Stimulated activated CD8-positive, alpha-beta memory T cell treated with anti-CD3 and anti-CD28 coated beads, Interleukin-2, amount 100 ng/mL, for 48 hours (primary cell): ENCODE measurements around the gene AFAP1L2.
"Not testable (repeated sequence)": the region's sequence is repeated elsewhere in the genome, so short reads cannot be mapped to it uniquely, and the experiment has no call there.

Experiments used
- DNase-seq, 2 donors: peaks; one replicate each; pipeline ENCODE4 v3.0.0-alpha.2; 2020; ENCODE audit warnings: low read depth in 2 of 2

The AFAP1L2 gene

DNA sequence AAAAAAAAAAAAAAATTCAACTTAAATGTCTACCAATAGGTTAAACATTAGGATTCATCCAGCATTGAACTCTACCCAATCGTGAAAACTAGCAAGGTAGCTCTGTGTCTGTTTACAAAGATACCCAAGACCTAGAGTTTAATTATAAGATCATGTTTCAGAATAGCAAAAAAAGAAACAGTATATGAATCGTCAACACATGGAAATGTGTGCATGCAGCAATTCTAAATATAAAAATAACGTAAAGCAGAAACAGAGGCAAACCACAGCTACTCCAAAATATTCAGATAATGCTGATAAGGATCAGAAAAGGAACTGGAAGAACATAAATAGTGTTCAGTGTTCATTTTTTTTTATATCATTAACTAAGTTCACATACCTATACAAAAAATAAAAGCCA, 68.7 kb downstream of the AFAP1L2 start:
- no peak for DNase-seq

DNA sequence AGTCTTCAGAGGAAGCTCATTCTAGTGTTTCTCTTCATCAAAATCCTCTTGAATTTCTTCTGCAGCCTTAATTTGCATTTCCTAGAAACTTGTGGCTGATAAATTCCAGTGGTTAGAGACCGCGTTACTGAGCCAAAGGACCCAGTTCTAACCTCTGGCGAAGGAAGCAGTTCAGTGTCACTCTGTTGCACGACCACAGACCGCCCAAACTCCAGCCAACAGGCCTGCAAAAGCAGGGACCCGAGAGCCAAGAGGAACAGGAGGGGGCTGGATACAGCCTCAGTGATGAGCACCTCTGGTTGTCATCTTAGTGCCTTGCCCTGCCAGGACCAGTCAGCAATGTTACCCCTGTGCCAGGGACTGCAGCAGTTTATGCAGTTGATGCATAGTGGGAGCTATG, 70.0 kb downstream of the AFAP1L2 start:
- no peak for DNase-seq

DNA sequence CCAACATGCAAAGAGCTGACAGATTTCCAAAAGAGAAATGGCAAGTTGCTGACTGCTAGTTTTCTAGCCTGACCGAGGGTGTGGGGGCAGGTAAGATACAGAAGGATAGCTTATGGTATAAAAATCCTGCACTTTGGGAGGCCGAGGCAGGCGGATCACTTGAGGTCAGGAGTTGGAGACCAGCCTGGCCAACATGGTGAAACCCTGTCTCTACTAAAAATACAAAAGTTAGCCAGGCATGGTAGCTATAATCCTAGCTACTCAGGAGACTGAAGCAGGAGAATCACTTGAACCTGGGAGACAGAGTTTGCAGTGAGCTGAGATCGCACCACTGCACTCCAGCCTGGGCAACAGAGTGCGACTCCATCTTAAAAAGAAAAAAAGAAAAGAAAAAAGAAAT, 70.9 kb downstream of the AFAP1L2 start:
- DNase-seq = not testable (repeated sequence)

DNA sequence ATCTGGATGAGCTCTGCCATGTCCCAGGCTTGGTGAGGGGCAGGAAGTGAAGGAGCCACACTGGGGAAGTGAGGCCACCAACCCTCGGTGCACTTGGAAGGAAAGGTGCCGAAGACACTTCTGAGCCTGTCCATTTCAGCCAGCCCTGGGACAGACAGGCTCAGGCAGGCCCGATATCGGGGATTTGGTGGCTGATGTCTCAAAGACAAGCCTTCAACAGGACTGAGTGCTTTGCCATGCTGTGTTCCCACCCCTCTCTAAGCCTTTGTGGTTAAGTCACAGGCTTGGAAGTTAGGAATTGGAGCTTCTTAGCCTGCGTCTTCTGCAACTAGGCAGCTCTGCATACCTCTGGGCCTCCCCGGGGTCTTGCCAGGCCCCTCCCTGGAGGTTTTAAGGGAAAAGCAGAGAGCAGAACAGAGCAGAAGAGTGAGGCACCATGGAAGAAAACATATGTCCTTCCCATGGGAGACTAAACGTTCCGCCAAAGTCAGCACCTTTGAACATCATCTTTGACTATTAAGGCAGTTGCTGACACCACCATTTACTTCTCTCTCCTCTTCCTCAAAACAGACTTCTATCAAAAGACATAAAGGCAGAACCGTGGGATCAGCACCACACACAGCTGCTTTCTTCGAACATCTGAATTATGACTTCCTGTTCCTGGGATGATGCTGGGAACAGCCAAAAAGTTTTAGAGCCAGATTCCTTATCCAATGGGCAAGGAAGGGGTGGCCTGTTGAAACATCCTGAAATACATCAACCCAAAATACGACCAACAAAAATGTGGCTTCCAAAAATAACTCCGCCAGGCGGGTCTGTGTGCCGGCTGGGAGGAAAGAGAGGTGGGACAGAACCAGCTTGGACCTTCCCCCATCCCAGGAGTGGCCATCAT, 71.8 kb downstream of the AFAP1L2 start:
- no peak for DNase-seq

DNA sequence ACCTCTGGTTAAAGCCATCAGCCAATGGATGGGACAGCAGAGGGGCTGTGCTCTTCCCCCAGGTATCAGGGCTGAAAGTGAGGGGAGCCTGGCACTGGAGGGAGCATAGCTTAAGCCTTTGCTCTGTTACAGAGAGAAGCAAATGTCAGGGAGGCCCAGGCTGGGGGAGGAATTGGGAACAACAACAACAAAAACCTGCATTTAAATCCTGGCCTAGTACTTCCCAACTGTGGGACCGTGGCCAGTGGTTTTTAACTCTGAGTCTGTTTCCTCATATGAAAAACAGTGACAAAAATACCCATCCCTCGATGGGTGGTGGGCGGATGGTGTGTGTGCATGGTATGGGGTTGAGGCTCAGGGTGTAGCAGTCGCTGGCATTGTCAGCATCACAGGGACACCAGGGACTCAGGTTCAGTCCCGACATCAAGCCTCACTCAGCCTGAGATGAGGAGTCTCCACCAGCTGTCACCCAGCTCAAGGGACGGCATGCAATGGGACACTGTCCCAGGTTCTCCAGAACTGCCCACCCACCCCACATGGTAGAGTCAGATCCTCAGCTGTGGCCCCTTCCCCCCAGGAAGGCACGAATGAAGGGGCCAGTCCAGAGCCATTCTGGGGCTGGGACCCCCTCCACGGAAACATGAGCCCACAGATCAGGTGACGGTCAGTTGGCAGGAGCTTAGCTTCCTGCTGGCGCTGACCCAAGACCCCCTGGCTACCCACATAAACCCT, 74.5 kb downstream of the AFAP1L2 start:
- no peak for DNase-seq

DNA sequence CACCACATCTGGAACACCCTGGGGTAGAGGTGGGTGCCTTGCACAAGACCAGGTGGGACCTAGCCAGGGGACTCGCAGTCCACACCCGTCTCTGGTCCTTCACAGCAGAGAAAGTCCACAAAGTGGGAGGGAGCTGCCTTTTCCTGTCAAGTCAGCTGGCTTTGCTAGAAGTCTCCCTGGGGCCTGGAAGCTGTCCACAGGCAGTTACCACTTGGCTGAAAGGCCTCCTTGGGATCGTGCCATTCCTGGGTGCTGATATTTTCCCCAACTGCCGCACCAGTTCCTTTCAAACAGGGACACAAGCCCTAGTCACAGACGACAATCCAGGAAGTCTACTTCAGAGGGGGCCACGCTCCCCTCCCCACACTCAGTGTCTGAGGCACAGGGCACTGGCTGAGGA, 75.4 kb downstream of the AFAP1L2 start:
- no peak for DNase-seq

DNA sequence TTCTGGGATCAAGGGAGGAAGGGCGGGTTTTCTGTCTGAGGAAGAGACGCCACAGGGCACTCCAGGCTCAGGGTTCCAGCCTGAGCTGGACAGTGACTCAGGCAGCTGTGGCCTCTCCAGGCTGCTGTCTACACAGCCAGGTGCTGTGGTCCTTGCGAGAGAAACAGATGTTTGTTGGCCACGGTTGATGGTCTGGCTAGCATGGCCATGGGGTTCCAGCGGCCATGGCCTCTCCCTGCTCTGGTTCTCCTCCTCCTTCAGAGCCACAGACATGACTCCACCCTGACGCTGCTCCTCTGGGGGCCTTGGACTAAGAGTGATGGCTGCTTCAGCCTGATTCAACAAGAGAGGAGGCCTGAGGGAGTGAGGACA, 75.9 kb downstream of the AFAP1L2 start:
- no peak for DNase-seq

DNA sequence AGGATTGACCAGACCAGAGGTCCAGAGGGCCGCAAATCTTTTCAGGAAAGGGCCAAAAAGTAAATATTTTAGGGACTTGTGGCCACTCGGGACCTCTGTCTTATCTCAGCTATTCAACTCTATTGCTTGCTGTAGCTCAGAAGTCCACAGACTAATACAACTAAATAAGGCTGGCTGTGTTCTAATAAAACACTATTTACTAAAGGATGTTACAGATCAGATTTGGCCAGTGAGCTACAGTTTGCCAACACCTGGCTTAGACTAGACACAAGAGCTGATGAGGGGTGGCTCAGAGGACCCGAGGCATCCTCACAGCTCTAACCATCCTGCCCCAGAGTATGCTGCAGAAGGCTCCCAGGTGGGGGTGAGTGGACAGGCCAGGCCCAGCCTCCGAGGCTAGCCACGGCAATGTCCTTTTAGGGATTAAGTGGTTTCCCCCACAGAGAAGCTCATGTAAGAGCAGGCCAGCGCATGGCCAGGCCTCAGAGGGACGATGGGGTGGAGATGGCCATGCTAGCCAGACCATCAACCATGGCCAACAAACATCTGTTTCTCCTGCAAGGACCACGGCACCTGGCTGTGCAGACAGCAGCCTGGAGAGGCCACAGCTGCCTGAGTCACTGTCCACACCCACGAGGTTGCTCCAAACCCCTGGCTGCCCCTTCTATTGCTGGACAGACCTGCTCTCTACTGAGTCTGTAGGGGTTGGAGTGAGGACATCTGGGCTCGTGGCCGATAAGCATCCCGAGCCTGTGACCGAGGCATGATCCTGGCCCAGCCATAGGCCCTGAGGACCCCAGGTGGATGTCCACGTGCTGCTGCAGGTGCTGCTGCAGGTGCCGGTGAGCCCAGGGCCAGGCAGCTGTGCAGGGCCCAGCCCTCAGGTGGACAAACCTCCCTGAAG, 76.5 kb downstream of the AFAP1L2 start:
- DNase-seq = no peak

DNA sequence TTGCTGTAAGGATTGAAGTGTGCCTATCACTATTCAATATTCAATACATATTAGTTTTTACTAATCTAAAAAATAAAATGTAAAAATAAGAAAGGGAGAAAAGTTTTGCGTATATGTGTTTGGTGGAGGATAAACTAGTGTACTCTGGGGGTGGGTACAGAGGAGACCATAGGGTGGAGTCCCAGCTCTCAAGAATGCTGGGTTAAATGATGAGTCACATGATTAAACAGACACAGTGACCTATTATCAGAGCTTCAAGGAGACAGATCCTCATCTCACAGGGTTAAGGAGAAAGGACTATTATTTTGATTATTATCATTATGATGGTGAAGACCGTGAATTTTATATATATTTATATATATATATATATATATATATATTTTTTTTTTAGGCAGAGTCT, 77.5 kb downstream of the AFAP1L2 start:
- DNase-seq = no peak

DNA sequence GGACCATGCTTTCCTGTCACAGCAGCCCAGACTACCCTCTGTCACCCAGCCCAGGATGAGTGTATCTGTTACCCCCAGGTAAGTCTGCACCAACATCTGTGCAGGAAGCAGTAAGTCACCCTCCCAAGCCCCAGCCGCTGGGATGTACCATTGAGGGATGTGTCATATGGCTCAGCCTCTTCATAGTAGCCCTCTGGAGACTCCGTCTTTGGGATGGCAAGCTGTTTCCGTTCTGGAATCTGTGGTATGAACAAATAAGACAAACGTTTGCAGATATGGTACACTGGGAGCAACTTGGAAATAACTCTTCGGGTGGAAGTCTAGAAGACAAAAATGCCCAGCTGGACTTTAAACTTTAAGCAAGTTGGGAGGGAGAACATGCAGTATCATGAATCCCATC, 81.3 kb downstream of the AFAP1L2 start:
- DNase-seq = no peak

DNA sequence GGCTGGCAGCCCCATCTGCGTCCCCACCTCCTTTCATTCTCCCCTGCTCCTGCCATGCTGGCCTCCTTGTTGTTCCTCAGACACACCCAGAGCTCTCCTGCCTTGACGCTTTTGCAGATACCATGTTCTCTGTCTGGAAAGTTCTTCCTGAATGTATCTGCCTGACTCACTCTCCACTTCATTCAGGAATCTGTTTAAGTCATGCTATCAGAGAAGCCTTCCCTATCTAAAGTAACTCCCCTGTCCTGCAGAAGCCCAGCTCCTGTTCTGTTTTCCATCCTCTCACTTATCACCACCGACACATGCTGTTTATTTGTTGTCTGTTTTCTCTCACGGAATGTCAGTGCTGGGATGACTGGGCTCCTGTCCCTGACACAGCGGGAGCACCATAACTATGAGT, 82.0 kb downstream of the AFAP1L2 start:
- DNase-seq = no peak

DNA sequence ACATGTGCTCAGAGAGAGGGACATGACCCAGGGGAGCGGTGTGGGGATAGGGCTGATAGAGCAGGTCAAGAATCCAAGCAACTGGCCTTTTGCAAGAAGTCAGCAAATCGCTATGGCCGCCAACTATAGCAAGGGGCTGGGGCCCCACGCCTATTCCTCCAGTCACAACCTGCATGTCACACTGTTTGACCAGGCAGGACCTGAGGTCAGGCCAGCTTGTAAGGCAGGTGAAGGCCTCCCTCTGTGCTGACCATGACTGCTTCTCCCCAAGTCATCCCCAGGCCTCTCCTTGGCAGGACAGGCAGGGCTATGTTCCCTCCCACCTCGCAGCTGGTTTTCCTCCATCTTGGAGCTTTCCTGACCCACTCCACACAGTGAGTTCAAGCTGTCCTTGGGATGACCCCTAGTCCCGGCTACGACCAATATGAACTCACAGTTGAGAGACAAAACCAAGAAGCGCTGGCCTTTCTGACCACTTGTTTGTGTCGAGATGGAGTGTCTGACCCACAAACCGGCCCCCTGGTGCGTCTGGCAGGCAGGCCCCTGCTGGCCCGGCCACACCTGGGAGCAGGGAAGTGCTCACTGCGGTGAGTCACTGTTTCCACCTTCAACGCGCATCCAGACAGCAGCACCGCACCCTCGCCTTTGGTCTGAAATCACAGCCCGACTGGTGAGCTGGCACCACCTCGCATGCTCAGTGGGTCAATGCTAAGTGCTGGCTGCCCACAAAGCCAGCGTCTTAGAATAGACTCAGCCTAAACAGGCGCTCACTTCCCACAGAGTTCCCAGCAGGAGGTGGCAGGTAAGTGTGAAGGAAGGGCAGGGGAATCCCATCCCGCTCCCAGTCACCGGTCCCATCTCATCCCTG, 83.8 kb downstream of the AFAP1L2 start:
- DNase-seq = no peak

DNA sequence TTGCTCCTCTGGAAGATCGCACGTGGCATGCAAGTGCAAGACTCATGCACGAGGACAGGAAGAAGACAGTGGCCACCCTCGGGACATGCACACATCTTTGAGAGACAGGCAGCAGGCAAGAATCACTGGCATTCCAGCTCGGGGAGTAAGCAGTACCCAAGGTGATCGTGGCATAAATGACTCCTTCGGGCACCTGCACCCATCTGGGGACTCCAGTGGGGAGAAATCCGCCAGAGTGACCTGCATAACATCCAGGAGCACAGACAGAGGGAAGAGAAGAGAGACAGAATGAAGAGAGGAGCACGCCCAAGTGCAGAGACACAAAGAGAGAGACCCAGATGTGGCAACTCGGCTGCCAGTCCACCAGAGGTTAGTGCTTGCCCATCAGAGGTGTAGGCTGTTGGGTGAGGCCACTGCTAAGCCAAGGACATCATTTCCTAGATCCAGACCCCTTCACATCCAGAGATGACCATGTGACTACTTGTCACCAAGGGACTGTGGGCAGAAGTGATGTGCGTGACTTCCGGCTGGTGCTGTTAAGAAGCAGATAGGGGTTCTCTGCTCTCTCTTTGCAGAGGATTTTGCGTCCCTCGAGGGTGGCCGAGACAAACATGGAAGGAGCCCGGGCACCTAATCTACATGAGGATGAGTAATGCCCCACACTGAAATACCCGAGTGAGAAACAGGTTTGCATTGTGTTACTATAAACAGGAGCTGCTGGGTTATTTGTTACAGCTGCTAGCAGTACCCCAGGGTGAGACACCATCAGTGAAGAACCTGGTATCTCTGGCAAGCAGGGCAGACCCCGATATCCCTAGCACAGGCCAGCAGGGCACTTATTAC, 84.7 kb downstream of the AFAP1L2 start:
- DNase-seq = no peak

DNA sequence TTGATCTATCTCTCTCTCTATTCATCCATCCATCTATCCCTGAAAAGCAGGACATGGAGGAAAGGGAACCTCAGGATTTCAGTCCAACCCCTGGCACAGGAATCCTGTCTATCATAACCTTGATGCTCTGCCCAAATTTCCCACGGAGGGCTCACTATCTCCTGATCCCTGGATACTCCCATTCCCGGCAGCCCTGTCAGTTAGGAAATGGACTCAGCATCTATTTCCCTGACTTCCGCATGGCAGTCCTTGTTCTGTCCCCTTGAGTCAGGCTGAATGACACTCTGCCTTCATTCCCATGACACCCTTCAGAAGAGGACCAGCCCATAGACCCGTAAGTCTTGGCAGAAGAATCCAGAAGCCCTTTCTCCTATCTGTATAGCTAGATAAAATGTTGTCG, 87.6 kb downstream of the AFAP1L2 start:
- DNase-seq = no peak

DNA sequence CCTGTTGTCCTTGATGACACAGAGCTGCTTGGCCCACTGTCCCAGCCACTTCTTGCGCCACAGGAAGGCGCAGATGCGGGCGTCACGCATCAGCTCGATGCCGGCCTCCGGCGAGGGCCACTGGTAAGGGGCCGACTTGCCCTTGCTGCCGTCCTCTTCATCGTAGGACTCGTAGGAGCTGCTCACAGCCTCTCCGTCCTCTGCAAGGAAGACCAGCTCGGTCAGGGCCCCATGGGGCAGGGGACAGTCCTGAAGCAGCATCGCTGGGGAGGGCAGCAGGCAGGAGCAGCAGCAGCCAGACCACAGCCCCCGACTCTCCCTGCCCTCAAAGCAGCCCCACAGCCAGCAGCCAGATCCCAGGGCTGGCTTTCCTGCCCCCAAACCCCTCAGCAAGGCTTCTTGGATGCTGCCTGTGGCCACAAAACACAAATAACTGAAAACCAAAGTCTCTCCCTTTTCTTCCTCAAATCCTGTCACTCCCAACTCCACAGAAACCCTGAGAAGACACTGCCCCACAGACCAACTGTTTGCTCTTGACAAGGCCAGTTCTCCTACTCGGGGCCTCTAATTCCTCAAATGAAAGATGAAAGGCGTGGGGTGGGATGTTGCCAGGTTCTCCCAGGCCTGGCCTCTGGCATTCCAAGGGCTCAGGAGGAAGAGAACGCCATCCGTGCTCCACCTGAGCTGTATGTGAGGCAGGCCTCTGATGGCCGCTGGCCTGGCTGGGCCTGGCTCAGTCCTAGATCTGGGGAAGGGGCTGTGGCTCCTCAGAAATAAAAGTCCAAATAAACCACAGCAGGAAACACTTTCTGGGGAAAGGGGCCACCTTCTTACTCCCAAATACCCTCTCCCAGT, 88.5 kb downstream of the AFAP1L2 start:
- no peak for DNase-seq

DNA sequence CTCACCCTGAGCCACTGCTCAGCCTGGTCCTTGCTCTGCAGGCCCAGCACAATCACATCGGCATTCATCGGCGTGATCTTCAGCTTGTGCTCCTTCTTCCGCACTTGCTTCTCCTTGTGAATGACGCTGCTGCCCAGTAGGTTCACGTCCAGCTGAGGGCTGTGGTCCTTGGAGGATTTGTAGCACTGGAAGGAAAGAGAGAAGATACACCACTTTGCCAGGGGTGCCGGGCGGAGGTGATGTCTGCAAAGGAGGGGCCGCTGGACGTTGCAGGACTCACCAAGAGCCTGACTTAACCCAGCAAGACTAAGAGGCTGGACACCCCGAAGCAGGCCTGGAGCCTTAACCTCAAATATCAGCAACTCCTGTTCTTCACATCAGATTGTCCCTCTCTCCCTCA, 90.4 kb downstream of the AFAP1L2 start:
- DNase-seq = no peak

DNA sequence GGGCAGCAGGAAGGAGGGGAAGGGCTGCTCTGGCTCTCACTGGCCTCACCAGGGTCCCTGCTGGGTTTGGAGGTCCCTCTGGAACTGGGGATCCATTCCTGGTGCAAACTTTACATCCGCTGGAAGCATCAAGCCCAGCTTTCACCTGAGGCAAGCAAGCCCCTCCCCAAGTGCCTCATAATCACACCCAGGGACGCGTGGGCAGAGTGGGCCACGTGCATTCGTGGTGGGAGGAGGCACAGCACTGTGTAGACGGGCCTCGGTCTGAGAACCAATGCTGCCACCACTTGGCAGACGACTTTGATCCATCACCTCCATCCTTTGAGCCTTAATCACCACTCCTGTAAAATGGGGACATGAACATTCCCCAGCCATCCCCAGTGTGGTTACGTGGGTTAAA, 91.2 kb downstream of the AFAP1L2 start:
- DNase-seq = no peak

DNA sequence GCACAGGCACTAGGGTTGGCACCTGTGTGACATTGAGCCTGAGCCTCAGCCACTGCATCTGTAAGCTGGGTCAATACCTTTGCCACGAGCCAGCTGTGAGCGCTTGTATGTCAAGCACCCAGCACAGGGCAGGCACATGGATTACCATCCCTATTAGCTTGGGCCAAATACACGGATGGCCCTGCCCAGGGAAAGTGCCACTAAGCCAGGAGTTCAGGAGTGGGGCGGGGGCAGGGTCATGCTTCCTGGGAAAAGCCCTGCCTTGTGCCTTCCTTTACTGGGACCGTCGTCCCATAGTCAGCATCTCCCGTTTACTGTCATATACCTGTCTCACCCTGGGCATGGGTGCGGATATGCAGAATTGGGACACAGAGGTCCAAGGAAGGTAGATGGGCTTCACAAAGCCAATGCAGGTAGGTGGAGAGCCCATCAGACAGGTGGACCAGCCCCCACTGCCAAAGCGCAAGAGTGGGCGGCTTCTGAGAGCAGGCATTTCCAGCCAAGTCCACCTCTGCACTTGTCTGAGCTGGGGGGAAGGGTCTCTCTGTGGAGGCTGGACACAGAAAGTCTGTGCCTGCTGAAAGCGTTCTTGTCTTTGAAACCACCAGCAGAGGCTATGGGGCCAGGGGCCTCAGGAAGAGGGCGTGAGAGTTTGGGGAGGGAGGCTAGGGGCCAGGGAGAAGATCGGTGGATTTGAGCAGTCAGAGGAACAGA, 92.6 kb downstream of the AFAP1L2 start:
- DNase-seq = no peak

DNA sequence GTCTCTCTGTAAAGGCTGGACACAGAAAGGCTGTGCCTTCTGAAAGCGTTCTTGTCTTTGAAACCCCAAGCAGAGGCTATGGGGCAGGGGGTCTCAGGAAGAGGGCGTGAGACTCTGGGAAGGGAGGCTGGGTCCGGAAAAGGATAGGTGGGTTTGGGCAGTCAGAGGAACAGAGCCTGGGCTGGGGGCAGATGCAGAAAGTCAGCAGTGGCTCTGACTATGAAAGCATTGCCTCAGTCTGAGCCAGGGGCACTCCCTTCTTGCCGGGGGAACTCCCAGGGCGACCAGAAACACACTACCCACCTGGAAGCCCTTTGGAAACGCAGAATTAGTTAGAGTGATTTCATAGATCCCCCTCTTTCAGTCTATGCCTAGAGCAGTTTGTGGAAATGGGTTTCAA, 93.3 kb downstream of the AFAP1L2 start:
- no peak for DNase-seq
